ENCODE measurements around the gene ZCCHC14.

GRCh38 chr16:87541872-87542234 is 49.0 kb upstream of the ZCCHC14 start:
- TF ChIP-seq CTCF (IDR thresholded peaks at IDR 0.05) (no peak), POLR2A (IDR thresholded peaks at IDR 0.05) (no peak)

All from esophagus squamous epithelium (tissue), 4 donors.